Neuronal stem cell (in vitro differentiated cells): ENCODE measurements around the gene TEX261.
A peak's percentile ranks its signal among the peaks of the same experiment; 100 is the strongest.

Experiments
- DNase-seq: peaks from one replicate; pipeline ENCODE4 v3.0.0-alpha.2; 2013; ENCODE audit warnings: low spot score
- H2AFZ ChIP-seq: one replicate; pipeline ENCODE4 v1.6.1; 2013; ENCODE audit warnings: mild to moderate bottlenecking, low read length, inconsistent platforms
- H2AK5ac ChIP-seq: 2 replicates; pipeline ENCODE4 v1.6.1; 2013; ENCODE audit warnings: low read depth, mild to moderate bottlenecking, inconsistent platforms, low read length, moderate library complexity, mixed read lengths
- H2BK120ac ChIP-seq: 2 replicates; pipeline ENCODE4 v1.6.1; 2013; ENCODE audit warnings: low read depth, mild to moderate bottlenecking, inconsistent platforms, low read length, moderate library complexity, mixed read lengths
- H2BK12ac ChIP-seq: one replicate; pipeline ENCODE4 v1.6.1; 2013; ENCODE audit warnings: low read length, inconsistent platforms
- H2BK15ac ChIP-seq: 2 replicates; pipeline ENCODE4 v1.6.1; 2013; ENCODE audit warnings: mild to moderate bottlenecking, low read length, inconsistent platforms, mixed read lengths
- H2BK5ac ChIP-seq: one replicate; pipeline ENCODE4 v1.6.1; 2013; ENCODE audit warnings: inconsistent platforms, mild to moderate bottlenecking, low read length, moderate library complexity
- H3K14ac ChIP-seq: one replicate; pipeline ENCODE4 v1.6.1; 2013; ENCODE audit warnings: low read length, inconsistent platforms
- H3K18ac ChIP-seq: 2 replicates; pipeline ENCODE4 v1.6.1; 2013; ENCODE audit warnings: low read length, inconsistent platforms
- H3K23ac ChIP-seq: 2 replicates; pipeline ENCODE4 v1.6.1; 2013; ENCODE audit warnings: low read depth, mild to moderate bottlenecking, mixed read lengths, low read length, inconsistent platforms; ENCODE audit not compliant: poor library complexity
- H3K27ac ChIP-seq: replicated peaks from 3 replicates; pipeline ENCODE4 v1.5.1; 2013; ENCODE audit warnings: low read length, inconsistent platforms
- H3K27me3 ChIP-seq, 3 experiments: 2 replicates each; pipeline ENCODE4 v1.6.1; 2013; ENCODE audit warnings: low read length in 3 of 3, mild to moderate bottlenecking in 2 of 3, inconsistent platforms in 1 of 3, low read depth in 1 of 3, mixed read lengths in 1 of 3, moderate library complexity in 1 of 3; ENCODE audit not compliant: control insufficient read depth in 3 of 3, insufficient read depth in 3 of 3
- H3K36me3 ChIP-seq, 2 donors: replicated peaks in 1 of 2; 2 replicates each; pipeline ENCODE4 v1.6.1; 2013; ENCODE audit warnings: low read length in 2 of 2; ENCODE audit not compliant: control insufficient read depth in 2 of 2, insufficient read depth in 2 of 2
- H3K4ac ChIP-seq: 2 replicates; pipeline ENCODE4 v1.6.1; 2013; ENCODE audit warnings: inconsistent platforms, mild to moderate bottlenecking, low read length, moderate library complexity
- H3K4me1 ChIP-seq, 2 donors: 1 replicate in 1 of 2; 2 replicates in 1 of 2; pipeline ENCODE4 v1.6.1; 2013; ENCODE audit warnings: low read length in 2 of 2, low read depth in 1 of 2; ENCODE audit not compliant: control insufficient read depth in 2 of 2, insufficient read depth in 1 of 2
- H3K4me2 ChIP-seq: one replicate; pipeline ENCODE4 v1.6.1; 2013; ENCODE audit warnings: mild to moderate bottlenecking, low read length, inconsistent platforms; ENCODE audit not compliant: insufficient read depth, poor library complexity, severe bottlenecking
- H3K4me3 ChIP-seq, 2 donors: 2 replicates each; pipeline ENCODE4 v1.5.1; 2013; ENCODE audit warnings: low read length in 2 of 2, mild to moderate bottlenecking in 2 of 2, inconsistent platforms in 1 of 2, moderate library complexity in 1 of 2
- H3K79me1 ChIP-seq: one replicate; pipeline ENCODE4 v1.6.1; 2013; ENCODE audit warnings: low read depth, mild to moderate bottlenecking, inconsistent platforms, low read length, moderate library complexity
- H3K9ac ChIP-seq: one replicate; pipeline ENCODE4 v1.6.1; 2013; ENCODE audit warnings: mild to moderate bottlenecking, low read depth, low read length, inconsistent platforms; ENCODE audit not compliant: poor library complexity
- H3K9me3 ChIP-seq, 2 donors: replicated peaks in 1 of 2; 2 replicates each; pipeline versions ENCODE3 to v1.6.1; 2013; ENCODE audit warnings: low read length in 2 of 2, mild to moderate bottlenecking in 2 of 2, inconsistent platforms in 1 of 2, low read depth in 1 of 2, mixed read lengths in 1 of 2, moderate library complexity in 1 of 2; ENCODE audit not compliant: control insufficient read depth in 2 of 2, insufficient read depth in 1 of 2
- H4K8ac ChIP-seq: one replicate; pipeline ENCODE4 v1.6.1; 2013; ENCODE audit warnings: low read depth, mild to moderate bottlenecking, inconsistent platforms, low read length, moderate library complexity
- H4K91ac ChIP-seq: one replicate; pipeline ENCODE4 v1.6.1; 2013; ENCODE audit warnings: low read length, low read depth, mild to moderate bottlenecking, inconsistent platforms; ENCODE audit not compliant: poor library complexity
- WGBS, 2 donors: extraction: QIAGEN DNeasy Blood & Tissue Kit; methylation state at CpG; one replicate each; pipeline ENCODE4 v1.1.7; 2013; ENCODE audit warnings: missing lambda C conversion rate in 2 of 2, mixed read lengths in 1 of 2; ENCODE audit not compliant: insufficient read length in 2 of 2, insufficient replicate concordance in 1 of 2; ENCODE audit errors: extremely low coverage in 2 of 2; 5-methylcytosine and 5-hydroxymethylcytosine counted together

Gene TEX261

DNA sequence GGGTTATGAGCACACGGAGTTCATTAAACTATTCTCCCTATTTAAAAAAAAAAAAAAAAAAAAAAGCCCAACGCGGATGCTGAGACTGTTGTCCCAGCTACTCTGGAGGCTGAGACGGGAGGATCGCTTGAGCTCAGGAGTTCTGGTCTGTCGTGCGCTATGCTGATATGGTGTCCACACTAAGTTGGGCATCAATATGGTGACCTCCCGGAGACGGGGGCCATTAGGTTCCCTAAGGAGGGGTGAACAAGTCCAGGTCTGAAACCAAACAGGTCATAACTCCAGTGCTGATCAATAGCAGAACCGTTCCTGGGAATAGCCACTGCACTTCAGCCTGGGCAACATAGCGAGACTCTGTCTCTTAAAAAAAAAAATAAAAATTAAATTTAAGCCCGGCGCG, 29.2 kb downstream of the TEX261 start:
- Histone ChIP-seq H2AK5ac (no peak overlapping the region), H2AFZ (no peak overlapping the region), H3K4me2 (no peak overlapping the region), H3K4me3 (no peak overlapping the region), H3K36me3 (no peaks in the 10 kb centered on the region), H2BK5ac (no peak overlapping the region), H4K8ac (no peak overlapping the region), H2BK120ac (no peak overlapping the region), H3K27me3 (peaks cover 0 to 25% (median 7%) of the 10 kb centered on the region in 3 experiments), H3K4me1 (peaks cover 0 to 3% of the 10 kb centered on the region in 2 donors), H3K9ac (no peak overlapping the region), H4K91ac (no peak overlapping the region), H3K9me3 (no peaks in the 10 kb centered on the region), H3K27ac (no peak overlapping the region), H3K14ac (no peak overlapping the region), H3K18ac (no peak overlapping the region), H2BK15ac (no peak overlapping the region), H2BK12ac (no peak overlapping the region), H3K79me1 (no peaks in the 10 kb centered on the region), H3K4ac (no peak overlapping the region), H3K23ac (no peak overlapping the region)
- no peak for DNase-seq
- no CpG with 5 or more reads among the region's 14 CpGs for WGBS, 2 donors

DNA sequence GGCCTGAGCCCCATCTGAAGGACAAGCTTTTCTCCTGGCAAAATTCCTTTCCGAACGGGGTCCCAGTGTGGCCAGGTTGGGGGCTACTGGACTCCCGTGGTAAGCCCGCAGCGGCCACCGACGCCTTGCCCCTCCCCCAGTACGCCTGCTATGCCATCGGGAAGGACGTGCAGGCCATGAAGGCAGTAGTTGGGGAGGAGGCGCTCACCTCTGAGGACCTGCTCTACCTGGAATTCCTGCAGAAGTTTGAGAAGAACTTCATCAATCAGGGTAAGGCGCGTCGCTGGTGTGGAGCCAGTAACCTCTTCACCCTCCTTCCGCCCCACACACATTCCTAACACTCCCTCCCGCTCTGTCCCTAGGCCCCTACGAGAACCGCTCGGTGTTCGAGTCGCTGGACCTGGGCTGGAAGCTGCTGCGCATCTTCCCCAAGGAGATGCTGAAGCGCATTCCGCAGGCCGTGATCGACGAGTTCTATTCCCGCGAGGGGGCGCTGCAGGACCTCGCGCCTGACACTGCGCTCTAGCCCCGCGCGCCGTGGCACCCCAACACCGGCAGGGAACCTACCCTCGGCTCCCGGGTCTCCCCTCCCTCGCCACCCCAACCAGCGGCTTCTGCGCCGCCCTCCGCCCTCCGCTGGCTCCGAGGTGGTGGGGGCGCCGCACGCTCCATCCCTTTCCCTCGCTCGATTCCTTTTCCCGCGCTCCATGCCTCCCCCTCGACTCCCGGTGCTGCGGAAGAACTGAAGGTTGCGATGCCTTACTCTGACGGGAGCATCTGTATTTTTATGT, 29.9 kb downstream of the TEX261 start:
- Histone ChIP-seq H3K18ac (peak overlapping the region; percentile 96), H2BK12ac (no peak overlapping the region), H3K4ac (peak overlapping the region; percentile 26), H3K27me3 (peaks cover 0 to 25% (median 7%) of the 10 kb centered on the region in 3 experiments), H2AK5ac (no peak overlapping the region), H3K4me3 (peak overlapping the region in 1 of 2 donors; percentile 68), H2BK120ac (no peak overlapping the region), H3K36me3 (no peaks in the 10 kb centered on the region), H4K91ac (no peak overlapping the region), H3K27ac (no peak overlapping the region), H3K4me1 (peaks cover 0 to 3% of the 10 kb centered on the region in 2 donors), H2BK15ac (peak overlapping the region; percentile 94), H2AFZ (peak overlapping the region; percentile 62), H3K4me2 (peak overlapping the region; percentile 73), H2BK5ac (no peak overlapping the region), H3K9me3 (no peaks in the 10 kb centered on the region), H3K23ac (peak overlapping the region; percentile 44), H3K14ac (peak overlapping the region; percentile 47), H3K79me1 (no peaks in the 10 kb centered on the region), H4K8ac (no peak overlapping the region), H3K9ac (peak overlapping the region; percentile 81)
- WGBS, 2 donors = no CpG with 5 or more reads among the region's 59 CpGs
- DNase-seq = peak; percentile 73

DNA sequence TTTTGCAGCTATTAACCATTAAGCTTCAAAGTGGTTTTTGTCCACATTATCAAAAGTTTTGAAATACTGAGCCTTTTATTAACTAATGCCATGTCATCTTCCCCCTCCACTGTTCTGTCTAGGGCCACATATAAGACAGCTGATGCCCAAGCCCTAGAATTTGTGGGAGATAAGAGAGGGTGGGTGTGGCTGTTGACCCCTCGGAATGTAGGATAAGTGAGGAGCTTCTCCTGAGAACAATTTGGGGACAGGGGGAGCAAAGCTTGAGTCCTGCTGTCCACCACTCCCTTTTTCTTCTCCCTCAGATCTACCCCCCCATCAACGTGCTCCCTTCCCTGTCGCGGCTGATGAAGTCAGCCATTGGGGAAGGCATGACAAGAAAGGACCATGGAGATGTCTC, 30.5 kb downstream of the TEX261 start:
- no peak overlapping the region for H2BK15ac ChIP-seq
- no peak overlapping the region for H2BK120ac ChIP-seq

More for the DNA sequence above, 30.5 kb downstream of the TEX261 start:
- Histone ChIP-seq H2BK12ac (no peak overlapping the region), H3K79me1 (no peaks in the 10 kb centered on the region), H3K36me3 (no peaks in the 10 kb centered on the region), H2AK5ac (no peak overlapping the region), H3K4me3 (no peak overlapping the region), H3K9ac (no peak overlapping the region), H2BK5ac (no peak overlapping the region), H2AFZ (no peak overlapping the region), H3K4ac (no peak overlapping the region), H3K14ac (no peak overlapping the region), H4K91ac (no peak overlapping the region), H3K27ac (no peak overlapping the region), H3K9me3 (no peaks in the 10 kb centered on the region), H4K8ac (no peak overlapping the region), H3K4me2 (no peak overlapping the region), H3K4me1 (peaks cover 0 to 3% of the 10 kb centered on the region in 2 donors), H3K23ac (no peak overlapping the region), H3K27me3 (peaks cover 0 to 25% (median 7%) of the 10 kb centered on the region in 3 experiments), H3K18ac (no peak overlapping the region)
- no CpG with 5 or more reads among the region's 4 CpGs for WGBS, 2 donors
- DNase-seq = no peak
